LNCAP (cell line): ENCODE measurements around the gene COL15A1.

Experiments
- CTCF ChIP-seq: fragments of 450-650 bp; IDR thresholded peaks from 2 replicates; pipeline ENCODE4 v1.5.1; 2017; ENCODE audit warnings: mild to moderate bottlenecking

Gene COL15A1

DNA sequence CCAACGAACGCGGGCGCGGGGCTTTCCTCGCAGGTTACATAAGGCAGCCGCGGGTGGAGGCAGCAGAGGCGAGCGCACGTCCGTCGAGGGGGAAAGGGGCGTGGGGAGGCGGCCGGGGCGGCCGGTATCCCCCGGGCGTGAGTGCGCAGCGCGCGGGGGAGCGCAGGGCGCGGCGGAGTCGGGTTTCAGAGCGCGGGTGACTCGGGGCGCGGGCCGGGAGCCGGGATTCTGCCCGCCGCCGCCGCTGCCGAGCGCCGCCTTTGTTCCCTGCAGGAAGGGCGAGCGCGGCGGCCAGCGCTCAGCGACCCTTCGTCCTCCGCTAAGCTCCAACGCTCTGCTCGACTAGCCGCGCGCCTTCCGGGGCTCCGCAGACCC lies at the start of gene COL15A1:
Gene COL15A1 (plus strand): TSS at position 226 of the 375 bp plus-strand sequence. CDS start 155 bp downstream, outside the sequence.
- TF ChIP-seq CTCF = no peak

- TF ChIP-seq CTCF = no peak
These were observed 49.5 kb upstream of the COL15A1 start for GRCh38 chr9:98894171-98894570.

- TF ChIP-seq CTCF = no peak
These were observed 48.9 kb upstream of the COL15A1 start for GRCh38 chr9:98894761-98895160.

DNA sequence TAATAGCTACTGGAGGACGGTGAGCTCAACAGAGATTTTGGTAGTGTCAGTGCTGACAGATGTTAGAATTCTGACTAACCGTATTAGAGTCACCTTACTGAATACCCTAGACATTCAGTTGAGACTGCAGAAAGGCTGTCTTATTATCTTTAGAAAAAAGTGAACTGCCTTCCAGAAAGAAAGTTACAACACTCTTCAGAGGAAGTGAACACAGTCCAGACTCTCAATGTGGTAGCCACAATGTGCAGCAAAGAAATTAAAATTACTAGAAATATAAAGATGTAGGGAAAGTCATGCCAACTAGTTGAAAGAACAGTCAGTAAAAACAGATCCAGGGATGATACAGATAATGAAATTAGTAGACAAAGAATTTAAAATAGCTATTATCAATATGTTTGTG lies 47.1 kb upstream of the COL15A1 start:
- TF ChIP-seq CTCF = no peak

DNA sequence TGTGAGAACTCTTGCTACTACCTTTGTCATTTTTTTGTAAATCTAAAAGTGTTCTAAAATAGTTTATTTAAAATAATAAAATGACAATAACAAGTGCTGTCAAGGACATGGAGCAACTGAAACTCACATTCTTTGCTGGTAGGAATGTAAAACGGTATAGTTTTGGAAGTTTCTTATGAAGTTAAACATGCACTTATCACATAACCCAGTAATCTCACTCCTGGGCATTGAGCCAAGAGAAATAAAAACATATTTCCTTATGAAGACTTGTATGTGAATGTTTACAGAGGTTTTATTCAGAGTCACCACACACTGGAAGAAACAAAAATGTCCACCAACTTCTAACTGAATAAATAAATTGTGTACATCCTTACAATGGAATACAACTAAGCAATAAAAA lies 46.0 kb upstream of the COL15A1 start:
- TF ChIP-seq CTCF = no peak

GRCh38 chr9:98899408-98900056 lies 44.2 kb upstream of the COL15A1 start:
- TF ChIP-seq CTCF = no peak

DNA sequence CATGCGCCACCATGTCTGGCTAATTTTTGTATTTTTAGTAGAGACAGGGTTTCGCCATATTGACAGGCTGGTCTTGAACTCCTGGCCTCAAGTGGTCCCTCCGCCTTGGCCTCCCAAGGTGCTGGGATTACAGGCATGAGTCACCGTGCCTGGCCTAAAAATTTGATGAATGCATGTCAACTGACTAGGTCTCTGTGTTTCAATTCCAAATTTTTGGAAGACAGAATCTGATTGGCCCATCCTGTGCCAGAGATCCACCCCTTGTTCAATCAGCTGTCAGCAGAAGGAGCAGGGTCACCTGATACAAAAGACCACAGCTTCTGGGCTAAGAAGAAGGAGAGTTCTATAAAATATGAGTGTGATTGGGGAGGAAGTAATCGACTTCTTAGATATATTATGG lies 43.5 kb upstream of the COL15A1 start:
- no peak for TF ChIP-seq CTCF

- no peak for TF ChIP-seq CTCF
These were observed 43.0 kb upstream of the COL15A1 start for GRCh38 chr9:98900725-98901124.
